ENCODE data around the gene GZMB. TPM values are rescaled to one million over a fixed set of nuclear protein-coding genes. Genes with fewer than 3 reads are reported as not detected.
A peak's percentile ranks its signal among the peaks of the same experiment; 100 is the strongest.

GZMB gene
- total and polyA plus RNA-seq, 7 donors = 0.22 to 1.0 (median 0.46) TPM; not detected in 1

DNA sequence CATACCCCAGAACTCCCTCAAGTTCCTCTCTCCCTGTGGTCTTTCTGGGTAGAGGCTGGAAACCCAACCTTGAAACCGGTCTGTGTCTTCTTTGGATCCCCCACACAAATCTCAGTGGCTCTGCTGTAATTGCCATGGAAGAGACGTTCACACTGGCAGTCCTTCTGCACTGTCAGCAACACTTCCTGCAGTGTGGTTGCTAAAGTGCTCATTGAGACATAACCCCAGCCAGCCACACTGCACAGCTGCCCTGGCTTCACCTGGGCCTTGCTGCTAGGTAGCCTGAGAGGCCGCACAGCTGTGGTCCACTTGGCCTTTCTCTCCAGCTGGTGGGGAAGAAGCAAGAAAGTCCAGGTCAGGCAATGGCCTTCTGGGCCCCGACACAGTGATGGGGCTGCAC, 26.9 kb downstream of the GZMB start:
- TF ChIP-seq CTCF (IDR thresholded peaks at IDR 0.05) = no peak
- ATAC-seq (no peak), DNase-seq (no peak)
- no peak overlapping the region for H3K4me3 ChIP-seq
- H3K4me1 ChIP-seq = no peaks in the 10 kb centered on the region
- H3K36me3 ChIP-seq (ENCODE audit: insufficient read depth in 1 of 2, low read depth in 1 of 2) = no peaks in the 10 kb centered on the region
- no peak overlapping the region for H3K27ac ChIP-seq
- H3K9me3 ChIP-seq = peaks cover 3% of the 10 kb centered on the region
- 60 to 72% (median 69%) methylated on average over 4 of the region's 4 CpGs for WGBS, 3 donors
- intact Hi-C loops (cut with DNase I) = no loop called here
- no peaks in the 10 kb centered on the region for H3K27me3 ChIP-seq (ENCODE audit: insufficient read depth in 3 of 3, low read length in 2 of 3)

DNA sequence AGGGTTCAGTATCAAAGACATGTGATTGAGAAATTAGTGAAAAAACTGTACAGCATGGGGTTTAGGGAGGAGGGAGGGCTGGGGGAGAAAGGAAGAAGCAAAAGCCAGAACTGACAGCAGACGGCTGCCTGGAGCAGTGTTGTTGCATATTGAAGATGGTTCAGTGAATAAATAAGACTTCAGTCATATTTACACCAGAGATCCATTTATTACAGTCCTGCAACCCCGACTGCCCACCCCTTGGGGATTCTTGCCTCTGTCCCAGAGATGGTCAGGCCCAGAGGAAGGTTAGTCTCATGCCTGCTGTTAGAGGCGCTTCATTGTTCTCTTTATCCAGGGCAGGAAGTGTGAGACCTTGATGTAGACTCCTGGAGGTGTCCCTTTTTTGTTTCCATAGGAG, 27.7 kb downstream of the GZMB start:
- DNase-seq (no peak), ATAC-seq (no peak)
- intact Hi-C loops (cut with DNase I) = no loop called here
- Histone ChIP-seq H3K4me1 (no peaks in the 10 kb centered on the region), H3K27me3 (ENCODE audit: insufficient read depth in 3 of 3, low read length in 2 of 3) (no peaks in the 10 kb centered on the region), H3K36me3 (ENCODE audit: insufficient read depth in 1 of 2, low read depth in 1 of 2) (no peaks in the 10 kb centered on the region), H3K27ac (no peak overlapping the region), H3K4me3 (no peak overlapping the region), H3K9me3 (peaks cover 3% of the 10 kb centered on the region)
- WGBS, 3 donors = 49 to 67% (median 56%) methylated on average over 3 of the region's 3 CpGs
- no peak for TF ChIP-seq CTCF (IDR thresholded peaks at IDR 0.05)

DNA sequence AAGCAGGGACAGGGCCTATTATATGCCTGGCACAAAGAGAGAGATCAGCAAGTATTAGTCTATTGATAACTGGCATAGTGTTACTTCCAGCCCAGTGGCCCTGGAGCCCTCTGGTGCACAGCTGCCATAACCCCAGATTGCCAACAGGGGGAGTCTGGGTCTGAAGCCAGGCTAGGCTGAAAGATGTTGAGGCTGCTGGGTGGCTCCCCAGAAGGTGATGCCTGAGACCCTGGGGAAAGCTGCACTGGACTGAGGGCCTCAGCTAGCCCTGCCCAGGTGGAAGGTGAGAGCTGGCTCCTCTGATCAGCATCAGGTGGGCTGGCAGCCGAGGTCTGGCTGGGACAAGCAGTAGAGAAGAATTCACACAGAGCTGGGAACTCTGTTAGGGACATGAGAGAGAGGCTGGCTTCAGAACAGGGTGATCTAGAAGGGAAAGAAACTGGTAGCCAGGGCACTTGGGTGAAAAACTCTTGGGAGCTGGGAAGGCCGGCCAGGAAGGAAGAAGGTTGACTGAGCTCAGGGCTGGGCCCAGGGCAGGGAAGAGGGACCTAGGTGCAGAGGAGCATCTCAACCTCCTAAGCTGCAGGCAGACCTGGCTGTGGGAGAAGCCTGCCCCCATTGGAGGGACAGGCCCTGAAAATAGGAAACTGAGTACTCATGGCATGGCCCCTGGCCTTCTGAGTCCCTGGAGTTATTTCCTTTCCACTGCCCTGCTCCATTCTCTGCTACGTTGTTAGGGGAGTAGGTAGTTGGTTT, 28.4 kb downstream of the GZMB start:
- Histone ChIP-seq H3K9me3 (no peaks in the 10 kb centered on the region), H3K36me3 (ENCODE audit: insufficient read depth in 1 of 2, low read depth in 1 of 2) (no peaks in the 10 kb centered on the region), H3K4me1 (no peaks in the 10 kb centered on the region), H3K27me3 (ENCODE audit: insufficient read depth in 3 of 3, low read length in 2 of 3) (no peaks in the 10 kb centered on the region), H3K27ac (no peak overlapping the region), H3K4me3 (no peak overlapping the region)
- intact Hi-C loops (cut with DNase I) = no loop called here
- WGBS, 3 donors = 51 to 63% (median 56%) methylated on average over 3 of the region's 3 CpGs
- no peak for ATAC-seq
- TF ChIP-seq CTCF (IDR thresholded peaks at IDR 0.05) = peak; percentile 36
- no peak for DNase-seq

GRCh38 chr14:24597403-24597802, 36.6 kb downstream of the GZMB start:
- H3K36me3 ChIP-seq (ENCODE audit: insufficient read depth in 1 of 2, low read depth in 1 of 2) = no peaks in the 10 kb centered on the region
- H3K4me1 ChIP-seq = no peaks in the 10 kb centered on the region
- no peak for ATAC-seq
- no peaks in the 10 kb centered on the region for H3K27me3 ChIP-seq (ENCODE audit: insufficient read depth in 3 of 3, low read length in 2 of 3)
- intact Hi-C loops (cut with DNase I) = no loop called here
- no peak overlapping the region for H3K4me3 ChIP-seq
- DNase-seq = no peak
- H3K27ac ChIP-seq = no peak overlapping the region
- H3K9me3 ChIP-seq = peaks cover 3% of the 10 kb centered on the region
- no peak for TF ChIP-seq CTCF (IDR thresholded peaks at IDR 0.05)

All from psoas muscle (tissue), 8 donors.